Activated T-cell treated with anti-CD3 and anti-CD28 coated beads, Interleukin-2, amount 50 U/mL, for 24 hours (primary cell): Measurements from ENCODE around the gene PAEP.
"Not testable (repeated sequence)": the region's sequence is repeated elsewhere in the genome, so short reads cannot be mapped to it uniquely, and the experiment has no call there.

Experiments
- DNase-seq: peaks from one replicate; pipeline ENCODE4 v3.0.0-alpha.2; 2020
- H3K27ac Mint-ChIP-seq: 2 replicates; pipeline ENCODE4 v1.8.0; 2020; ENCODE audit warnings: mild to moderate bottlenecking, mixed read lengths
- H3K27me3 Mint-ChIP-seq: 2 replicates; pipeline ENCODE4 v1.8.0; 2020; ENCODE audit warnings: mixed read lengths
- H3K36me3 Mint-ChIP-seq: 2 replicates; pipeline ENCODE4 v1.8.0; 2020; ENCODE audit warnings: low read depth, mixed read lengths
- H3K4me1 Mint-ChIP-seq: 2 replicates; pipeline ENCODE4 v1.8.0; 2020; ENCODE audit warnings: low read depth, mixed read lengths
- H3K4me3 Mint-ChIP-seq: 2 replicates; pipeline ENCODE4 v1.8.0; 2020; ENCODE audit warnings: mild to moderate bottlenecking, moderate library complexity, mixed read lengths
- H3K9me3 Mint-ChIP-seq: 2 replicates; pipeline ENCODE4 v1.8.0; 2020; ENCODE audit warnings: mixed read lengths

PAEP gene

DNA sequence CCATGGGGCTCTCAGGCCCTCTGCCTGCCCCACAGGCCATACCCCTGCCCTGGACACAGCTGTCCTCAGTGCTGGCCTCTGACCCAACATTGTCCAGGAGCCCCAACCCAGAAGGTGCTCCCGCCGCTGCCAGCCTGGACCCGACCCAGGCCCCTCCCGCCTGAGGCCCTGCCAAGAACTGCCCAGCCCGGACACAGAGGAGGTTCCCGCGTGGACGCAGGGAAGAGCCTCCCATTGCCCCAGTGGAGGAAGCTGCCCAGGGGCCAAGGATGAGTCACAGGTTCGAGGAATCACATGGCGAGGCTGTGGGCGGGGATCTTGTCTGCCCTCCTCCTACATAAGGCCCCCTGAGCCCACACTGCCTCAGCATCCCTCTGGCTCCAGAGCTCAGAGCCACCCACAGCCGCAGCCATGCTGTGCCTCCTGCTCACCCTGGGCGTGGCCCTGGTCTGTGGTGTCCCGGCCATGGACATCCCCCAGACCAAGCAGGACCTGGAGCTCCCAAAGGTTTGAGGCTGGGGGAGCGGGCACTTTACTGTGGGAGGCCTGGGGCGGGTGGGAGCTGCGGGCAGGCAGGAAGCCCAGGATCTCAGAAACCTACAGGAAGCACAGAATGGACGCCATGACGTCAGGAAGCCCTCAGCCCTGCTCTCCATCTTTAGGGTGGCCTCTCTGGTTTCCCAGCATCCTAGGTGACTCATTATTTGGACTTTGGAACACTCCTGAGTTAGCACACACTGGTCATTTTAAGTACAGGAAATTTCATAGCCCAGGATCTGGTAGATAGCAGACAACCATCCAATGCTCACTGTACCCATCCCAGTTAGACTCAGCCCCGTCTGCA, at the start of gene PAEP:
Gene PAEP, plus strand, starts transcription at position 366 of the 844 bp plus-strand sequence.
- Mint-ChIP-seq H3K27ac (no peak within 1 kb of the TSS), H3K9me3 (no peaks in the 10 kb centered on the region), H3K4me1 (no peaks in the 10 kb centered on the region), H3K36me3 (no peaks in the 10 kb centered on the region), H3K27me3 (peaks cover 32% of the 10 kb centered on the region), H3K4me3 (no peak within 1 kb of the TSS)
- no peak for DNase-seq

DNA sequence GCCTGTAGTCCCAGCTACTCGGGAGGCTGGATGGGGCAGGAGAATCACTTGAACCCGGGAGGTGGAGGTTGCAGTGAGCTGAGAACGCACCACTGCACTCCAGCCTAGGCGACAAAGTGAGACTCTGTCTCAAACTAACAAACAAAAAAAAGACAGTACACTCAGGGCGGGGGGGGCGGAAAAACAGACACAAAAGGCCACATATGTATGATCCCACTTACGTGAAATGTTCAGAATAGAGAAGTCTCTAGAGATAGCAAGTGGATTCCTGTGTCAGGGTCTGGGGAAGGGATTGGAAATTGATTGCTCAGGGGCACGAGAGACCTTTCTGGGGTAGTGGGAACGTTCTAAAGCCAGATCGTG, 49.3 kb upstream of the PAEP start:
- no peak overlapping the region for H3K4me3 Mint-ChIP-seq
- no peaks in the 10 kb centered on the region for H3K36me3 Mint-ChIP-seq
- peaks cover 9% of the 10 kb centered on the region for H3K4me1 Mint-ChIP-seq
- peaks cover 16% of the 10 kb centered on the region for H3K9me3 Mint-ChIP-seq
- H3K27ac Mint-ChIP-seq: no peak overlapping the region
- no peak for DNase-seq
- H3K27me3 Mint-ChIP-seq: no peaks in the 10 kb centered on the region

DNA sequence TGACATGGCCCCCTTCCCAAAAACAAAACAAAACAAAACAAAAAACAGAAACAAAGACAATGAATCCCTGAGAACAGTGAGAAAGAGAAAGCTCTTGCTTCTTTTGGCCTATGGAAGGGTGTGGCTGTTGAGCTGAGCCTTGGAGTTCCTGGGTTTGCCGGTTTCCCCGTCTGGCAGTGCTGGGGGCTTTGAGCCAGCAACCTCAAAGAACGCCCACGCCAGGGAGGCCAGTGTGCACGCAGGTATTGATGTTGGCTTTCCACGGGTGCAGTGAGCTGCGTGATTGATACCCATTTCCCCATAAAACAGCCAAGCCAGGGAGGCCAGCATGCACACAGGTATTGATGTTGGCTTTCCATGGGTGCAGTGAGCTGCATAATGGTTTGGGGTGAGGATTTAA, 48.7 kb upstream of the PAEP start:
- DNase-seq: no peak
- Mint-ChIP-seq H3K36me3 (no peaks in the 10 kb centered on the region), H3K27me3 (peaks cover 5% of the 10 kb centered on the region), H3K9me3 (peaks cover 15% of the 10 kb centered on the region), H3K4me3 (no peak overlapping the region), H3K4me1 (peaks cover 9% of the 10 kb centered on the region), H3K27ac (no peak overlapping the region)

GRCh38 chr9:135513351-135513846, 48.2 kb upstream of the PAEP start:
- no peak for DNase-seq
- Mint-ChIP-seq H3K4me3 (no peak overlapping the region), H3K27ac (no peak overlapping the region), H3K9me3 (peaks cover 12% of the 10 kb centered on the region), H3K36me3 (no peaks in the 10 kb centered on the region), H3K27me3 (peaks cover 8% of the 10 kb centered on the region), H3K4me1 (peaks cover 9% of the 10 kb centered on the region)

DNA sequence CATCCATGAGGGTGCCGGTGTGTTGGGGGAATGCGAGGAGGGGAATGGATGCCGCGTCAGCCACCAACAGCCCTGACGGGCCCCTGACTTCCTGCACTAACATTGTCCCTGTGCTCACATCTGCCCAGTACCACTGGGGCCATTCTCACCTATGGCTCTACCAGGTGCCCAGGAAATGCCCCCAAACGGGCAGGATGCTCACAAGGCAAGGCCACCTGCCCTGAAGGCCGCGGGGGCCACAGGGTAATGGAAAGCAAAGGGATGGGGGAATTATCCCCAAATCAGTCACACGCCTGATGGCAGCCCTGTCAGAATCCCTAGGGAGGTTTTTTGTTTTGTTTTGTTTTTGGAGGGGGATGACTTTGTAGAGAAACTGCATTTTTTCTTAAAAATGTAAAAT, 47.6 kb upstream of the PAEP start:
- not testable (repeated sequence) for DNase-seq, H3K9me3 Mint-ChIP-seq, H3K27me3 Mint-ChIP-seq, H3K4me3 Mint-ChIP-seq, H3K4me1 Mint-ChIP-seq, H3K27ac Mint-ChIP-seq, H3K36me3 Mint-ChIP-seq

- H3K4me1 Mint-ChIP-seq: peaks cover 9% of the 10 kb centered on the region
- no peak overlapping the region for H3K27ac Mint-ChIP-seq
- DNase-seq: no peak
- H3K4me3 Mint-ChIP-seq: no peak overlapping the region
- peaks cover 10% of the 10 kb centered on the region for H3K27me3 Mint-ChIP-seq
- peaks cover 1% of the 10 kb centered on the region for H3K9me3 Mint-ChIP-seq
- H3K36me3 Mint-ChIP-seq: no peaks in the 10 kb centered on the region
Observed at GRCh38 chr9:135514342-135515082, 47.0 kb upstream of the PAEP start.

- DNase-seq: no peak
- H3K4me1 Mint-ChIP-seq: peaks cover 9% of the 10 kb centered on the region
- H3K27me3 Mint-ChIP-seq: peaks cover 10% of the 10 kb centered on the region
- H3K27ac Mint-ChIP-seq: no peak overlapping the region
- H3K9me3 Mint-ChIP-seq: no peaks in the 10 kb centered on the region
- no peaks in the 10 kb centered on the region for H3K36me3 Mint-ChIP-seq
- no peak overlapping the region for H3K4me3 Mint-ChIP-seq
Observed at GRCh38 chr9:135515083-135515951, 46.2 kb upstream of the PAEP start.

DNA sequence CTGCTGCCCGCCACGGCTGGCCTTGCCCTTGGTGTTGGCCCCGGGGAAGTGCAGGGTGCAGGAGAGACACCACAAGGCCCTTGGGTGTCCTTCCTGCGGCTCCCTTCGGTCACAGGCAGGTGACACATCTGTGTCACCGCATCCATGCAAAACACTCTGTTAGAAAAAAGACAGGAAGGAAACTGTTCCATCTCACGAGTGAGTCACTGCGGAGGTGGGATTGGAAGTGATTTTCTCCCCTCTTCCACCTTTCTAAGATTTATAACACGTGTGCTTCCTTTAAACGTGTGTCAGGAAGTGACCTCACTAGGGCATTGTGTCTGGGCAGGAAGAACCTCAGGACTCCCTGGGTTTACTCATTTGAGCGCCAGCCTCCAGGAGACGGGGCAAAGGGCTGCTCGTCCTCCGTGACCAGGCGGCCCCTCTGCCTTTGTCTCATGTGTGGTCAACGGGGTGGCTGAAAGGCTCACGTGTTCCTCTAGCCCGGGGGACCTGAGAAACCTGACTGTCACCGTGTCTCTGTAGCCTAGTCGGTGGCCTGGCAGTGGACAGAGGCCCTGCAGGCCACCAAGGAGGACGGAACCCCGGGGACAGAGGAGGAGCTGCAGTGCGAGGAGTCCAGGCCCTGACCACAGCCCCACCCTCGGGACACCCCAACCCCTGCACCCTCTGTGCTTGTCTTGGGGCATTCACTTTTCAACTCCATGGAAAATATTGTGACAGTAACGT, 45.3 kb upstream of the PAEP start:
- H3K36me3 Mint-ChIP-seq: no peaks in the 10 kb centered on the region
- peaks cover 9% of the 10 kb centered on the region for H3K4me1 Mint-ChIP-seq
- no peaks in the 10 kb centered on the region for H3K9me3 Mint-ChIP-seq
- no peak overlapping the region for H3K27ac Mint-ChIP-seq
- H3K27me3 Mint-ChIP-seq: peaks cover 10% of the 10 kb centered on the region
- peak; percentile 11 for DNase-seq
- no peak overlapping the region for H3K4me3 Mint-ChIP-seq

DNA sequence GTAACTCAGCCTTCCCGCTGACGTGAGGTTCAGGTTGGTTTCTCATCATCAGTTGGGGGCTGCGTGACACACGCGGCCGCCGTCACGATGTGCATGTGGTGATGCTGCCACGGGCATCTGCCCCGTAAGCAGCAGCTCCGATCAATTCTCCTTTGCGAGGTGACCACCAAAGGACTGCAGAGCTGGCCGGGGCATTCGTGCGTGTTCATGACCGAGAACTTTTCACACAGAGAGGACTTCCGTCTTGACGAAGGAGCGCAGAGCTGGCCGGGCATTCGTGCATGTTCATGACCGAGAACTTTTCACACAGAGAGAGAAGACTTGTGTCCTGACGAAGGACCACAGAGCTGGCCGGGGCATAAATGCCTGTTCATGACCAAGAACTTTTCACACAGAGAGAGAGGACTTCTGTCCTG, 44.1 kb upstream of the PAEP start:
- no peak overlapping the region for H3K4me3 Mint-ChIP-seq
- no peaks in the 10 kb centered on the region for H3K36me3 Mint-ChIP-seq
- no peaks in the 10 kb centered on the region for H3K9me3 Mint-ChIP-seq
- peaks cover 15% of the 10 kb centered on the region for H3K27me3 Mint-ChIP-seq
- no peak overlapping the region for H3K27ac Mint-ChIP-seq
- H3K4me1 Mint-ChIP-seq: peaks cover 5% of the 10 kb centered on the region
- peak; percentile 11 for DNase-seq

DNA sequence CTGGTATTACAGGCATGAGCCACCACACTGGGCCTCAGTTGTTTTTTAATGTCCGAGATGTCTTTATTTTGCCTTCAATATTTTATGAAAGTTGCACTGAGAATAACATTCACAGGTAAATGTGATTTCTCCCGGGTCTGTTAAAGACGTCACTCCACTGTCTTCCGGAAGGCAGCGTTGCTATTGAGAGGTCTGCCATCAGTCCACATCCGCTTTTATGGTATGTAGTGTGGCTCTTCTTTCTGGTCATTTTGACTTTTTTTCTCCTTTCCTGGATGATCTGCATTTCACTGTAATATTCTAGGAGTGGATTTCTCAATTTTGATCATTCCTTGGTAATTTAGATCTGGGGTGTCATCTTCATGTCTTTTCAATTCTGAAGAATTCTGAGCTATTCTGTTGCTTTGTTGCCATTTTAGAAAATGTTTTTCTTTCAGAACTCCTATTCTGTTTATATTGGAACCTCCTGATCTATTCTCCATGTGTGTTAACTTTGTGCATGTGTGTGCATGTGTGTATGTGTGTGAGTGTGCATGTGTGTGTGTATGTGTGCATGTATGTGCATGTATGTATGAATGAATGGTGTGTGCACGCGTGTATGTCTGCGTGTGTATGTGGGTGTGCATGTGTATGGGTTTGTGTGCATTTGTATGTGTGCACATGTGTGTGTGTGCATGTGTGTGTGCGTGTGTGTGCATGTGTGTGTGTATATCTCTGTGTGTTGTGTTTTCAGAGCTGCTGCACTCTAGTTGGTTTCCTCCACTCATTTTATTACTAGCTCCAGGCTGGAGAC, 42.2 kb upstream of the PAEP start:
- DNase-seq: no peak
- Mint-ChIP-seq H3K4me3 (no peak overlapping the region), H3K27ac (no peak overlapping the region), H3K9me3 (no peaks in the 10 kb centered on the region), H3K27me3 (peaks cover 17% of the 10 kb centered on the region), H3K4me1 (peaks cover 5% of the 10 kb centered on the region), H3K36me3 (no peaks in the 10 kb centered on the region)

GRCh38 chr9:135520916-135521607, 40.5 kb upstream of the PAEP start, which contains the start of gene LCN1:
LCN1 (plus strand) TSS chr9:135521440; CDS start chr9:135521498, 58 bp downstream.
- peak; percentile 5 for DNase-seq
- Mint-ChIP-seq H3K4me1 (peaks cover 3% of the 10 kb centered on the region), H3K27me3 (peaks cover 17% of the 10 kb centered on the region), H3K27ac (no peak within 1 kb of the TSS), H3K9me3 (no peaks in the 10 kb centered on the region), H3K36me3 (no peaks in the 10 kb centered on the region), H3K4me3 (no peak within 1 kb of the TSS)

DNA sequence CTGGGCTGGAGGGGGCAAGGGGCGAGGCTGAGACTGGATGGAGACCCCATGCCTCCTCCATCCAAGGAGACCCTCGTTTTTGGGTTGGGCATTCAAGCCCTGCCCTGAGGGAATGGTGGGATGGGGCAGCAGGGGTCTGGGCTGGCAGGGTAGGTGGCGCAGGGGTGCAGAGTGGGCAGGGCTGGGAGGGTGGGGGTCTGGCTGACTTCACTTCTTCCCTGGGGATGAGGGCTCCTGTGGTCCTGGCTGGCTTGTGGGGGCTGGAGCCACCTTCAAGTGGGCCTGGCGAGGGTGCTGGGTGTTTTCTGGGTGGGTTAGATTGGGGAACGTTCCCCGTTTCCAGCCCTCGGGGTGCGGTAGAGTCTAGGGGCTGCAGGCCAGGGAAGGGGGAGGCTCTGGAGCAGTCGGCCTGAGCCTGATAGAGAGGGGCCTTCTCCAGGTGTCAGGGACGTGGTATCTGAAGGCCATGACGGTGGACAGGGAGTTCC, 39.9 kb upstream of the PAEP start:
- Mint-ChIP-seq H3K4me1 (no peaks in the 10 kb centered on the region), H3K4me3 (no peak overlapping the region), H3K27me3 (peaks cover 17% of the 10 kb centered on the region), H3K27ac (no peak overlapping the region), H3K36me3 (no peaks in the 10 kb centered on the region), H3K9me3 (no peaks in the 10 kb centered on the region)
- DNase-seq: peak; percentile 8
